LNCaP clone FGC (cell line): Measurements from ENCODE around the gene LAMA2.

Experiments used
- DNase-seq: peaks from one replicate; pipeline ENCODE4 v3.0.0-alpha.2; 2011; ENCODE audit warnings: low read depth
- H3K4me3 ChIP-seq: 2 replicates; pipeline ENCODE4 v1.5.1; 2011; ENCODE audit warnings: mild to moderate bottlenecking, low read depth, low read length, control low read depth
- TF ChIP-seq, protein P1 (sequence below): IDR thresholded peaks from 2 replicates; pipeline ENCODE4 v1.5.1; 2012; ENCODE audit warnings: mild to moderate bottlenecking; ENCODE audit not compliant: control insufficient read depth, insufficient read depth; ENCODE audit errors: extremely low read depth

The LAMA2 gene

GRCh38 chr6:129110690-129111343 lies 227.9 kb downstream of the LAMA2 start:
- no peak overlapping the region for H3K4me3 ChIP-seq
- TF ChIP-seq, protein P1, sequence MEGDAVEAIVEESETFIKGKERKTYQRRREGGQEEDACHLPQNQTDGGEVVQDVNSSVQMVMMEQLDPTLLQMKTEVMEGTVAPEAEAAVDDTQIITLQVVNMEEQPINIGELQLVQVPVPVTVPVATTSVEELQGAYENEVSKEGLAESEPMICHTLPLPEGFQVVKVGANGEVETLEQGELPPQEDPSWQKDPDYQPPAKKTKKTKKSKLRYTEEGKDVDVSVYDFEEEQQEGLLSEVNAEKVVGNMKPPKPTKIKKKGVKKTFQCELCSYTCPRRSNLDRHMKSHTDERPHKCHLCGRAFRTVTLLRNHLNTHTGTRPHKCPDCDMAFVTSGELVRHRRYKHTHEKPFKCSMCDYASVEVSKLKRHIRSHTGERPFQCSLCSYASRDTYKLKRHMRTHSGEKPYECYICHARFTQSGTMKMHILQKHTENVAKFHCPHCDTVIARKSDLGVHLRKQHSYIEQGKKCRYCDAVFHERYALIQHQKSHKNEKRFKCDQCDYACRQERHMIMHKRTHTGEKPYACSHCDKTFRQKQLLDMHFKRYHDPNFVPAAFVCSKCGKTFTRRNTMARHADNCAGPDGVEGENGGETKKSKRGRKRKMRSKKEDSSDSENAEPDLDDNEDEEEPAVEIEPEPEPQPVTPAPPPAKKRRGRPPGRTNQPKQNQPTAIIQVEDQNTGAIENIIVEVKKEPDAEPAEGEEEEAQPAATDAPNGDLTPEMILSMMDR = no peak
- no peak for DNase-seq

DNA sequence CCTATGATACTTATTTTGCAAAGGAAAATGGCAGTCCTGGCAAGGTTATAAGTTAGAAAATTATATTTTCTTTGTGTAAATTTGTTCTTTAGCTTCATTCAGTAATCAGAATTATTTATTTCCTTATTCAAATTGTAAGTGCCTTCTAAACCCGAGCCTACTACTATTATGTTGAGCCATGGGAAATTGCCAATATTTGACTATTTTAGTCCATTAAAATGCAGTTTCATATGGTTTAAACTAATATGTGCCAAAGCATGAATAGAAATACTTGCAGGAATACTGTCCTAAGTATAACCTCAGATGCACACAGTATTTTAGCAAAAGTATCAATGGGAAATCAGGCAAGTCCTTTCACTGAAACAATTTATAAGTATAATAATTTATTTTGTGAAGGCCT lies 228.4 kb downstream of the LAMA2 start:
- no peak overlapping the region for H3K4me3 ChIP-seq
- TF ChIP-seq, protein P1 = no peak
- DNase-seq = no peak

DNA sequence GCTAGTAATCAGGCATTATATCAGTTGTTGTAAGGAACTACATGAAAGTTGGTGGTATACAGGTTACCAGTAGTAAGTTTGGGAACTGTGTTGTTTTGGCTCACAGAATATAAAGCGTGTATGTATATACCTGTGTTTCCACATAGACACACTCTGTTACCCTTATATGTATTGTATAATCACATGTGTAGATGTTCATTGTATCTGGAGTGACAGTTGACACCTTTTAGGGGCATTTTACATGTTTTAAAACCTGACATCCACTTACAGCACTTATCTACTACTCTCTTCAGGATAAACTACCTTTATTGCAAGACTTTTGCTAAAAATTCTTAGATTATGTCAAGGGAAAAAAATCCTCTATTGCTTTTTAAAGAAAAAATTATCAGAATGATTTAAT lies 228.9 kb downstream of the LAMA2 start:
- H3K4me3 ChIP-seq = no peak overlapping the region
- TF ChIP-seq, protein P1 = no peak
- no peak for DNase-seq

GRCh38 chr6:129112591-129112990 lies 229.7 kb downstream of the LAMA2 start:
- TF ChIP-seq, protein P1 = no peak
- no peak for DNase-seq
- no peak overlapping the region for H3K4me3 ChIP-seq

DNA sequence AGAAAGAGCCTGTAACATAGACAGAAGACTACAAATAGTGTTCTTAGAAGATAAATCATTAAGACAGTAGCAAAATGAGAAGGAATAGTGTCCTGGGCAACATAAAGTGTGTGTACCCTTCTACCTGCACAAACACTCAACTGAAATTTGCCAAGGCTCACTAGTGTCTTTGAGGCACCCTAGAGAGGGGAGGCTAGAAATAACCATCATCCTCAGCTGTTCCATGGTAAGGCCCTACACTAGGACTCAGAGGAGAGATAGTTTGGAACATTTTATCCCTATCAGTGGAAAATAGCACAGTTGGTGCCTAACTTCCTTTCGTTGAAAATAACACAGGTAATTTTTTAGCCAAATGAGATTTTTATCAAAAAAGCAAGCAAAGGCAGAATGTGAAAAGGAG lies 230.7 kb downstream of the LAMA2 start:
- TF ChIP-seq, protein P1 = no peak
- no peak for DNase-seq
- H3K4me3 ChIP-seq = no peak overlapping the region

- TF ChIP-seq, protein P1 = no peak
Observed at GRCh38 chr6:129114636-129115391, 231.9 kb downstream of the LAMA2 start.

More at GRCh38 chr6:129114636-129115391, 231.9 kb downstream of the LAMA2 start:
- no peak for DNase-seq
- no peak overlapping the region for H3K4me3 ChIP-seq
